Measurements from ENCODE around the gene TRAPPC3.

Gene TRAPPC3

GRCh38 chr1:36172017-36172747 is 22.9 kb upstream of the TRAPPC3 start:
- DNase-seq (ENCODE audit: low read depth): no peak
- H3K4me3 ChIP-seq (ENCODE audit: low read length): no peak overlapping the region
- TF ChIP-seq CTCF (conservative IDR thresholded peaks at IDR 0.05; ENCODE audit: low read length): no peak

GRCh38 chr1:36170643-36171412 is 21.5 kb upstream of the TRAPPC3 start:
- DNase-seq (ENCODE audit: low read depth): no peak
- TF ChIP-seq CTCF (conservative IDR thresholded peaks at IDR 0.05; ENCODE audit: low read length): no peak

GRCh38 chr1:36168514-36168913 is 19.2 kb upstream of the TRAPPC3 start:
- no peak for TF ChIP-seq CTCF (conservative IDR thresholded peaks at IDR 0.05; ENCODE audit: low read length)

More at GRCh38 chr1:36170643-36171412, 21.5 kb upstream of the TRAPPC3 start:
- H3K4me3 ChIP-seq (ENCODE audit: low read length): no peak overlapping the region

GRCh38 chr1:36166938-36167905 is 17.9 kb upstream of the TRAPPC3 start:
- DNase-seq (ENCODE audit: low read depth): peak; percentile 54
- no peak for TF ChIP-seq CTCF (conservative IDR thresholded peaks at IDR 0.05; ENCODE audit: low read length)

More at GRCh38 chr1:36168514-36168913, 19.2 kb upstream of the TRAPPC3 start:
- H3K4me3 ChIP-seq (ENCODE audit: low read length): no peak overlapping the region
- no peak for DNase-seq (ENCODE audit: low read depth)

GRCh38 chr1:36166136-36166535 is 16.9 kb upstream of the TRAPPC3 start:
- no peak for TF ChIP-seq CTCF (conservative IDR thresholded peaks at IDR 0.05; ENCODE audit: low read length)
- no peak for DNase-seq (ENCODE audit: low read depth)
- H3K4me3 ChIP-seq (ENCODE audit: low read length): no peak overlapping the region

More at GRCh38 chr1:36166938-36167905, 17.9 kb upstream of the TRAPPC3 start:
- no peak overlapping the region for H3K4me3 ChIP-seq (ENCODE audit: low read length)

GRCh38 chr1:36165145-36165544 is 15.9 kb upstream of the TRAPPC3 start:
- TF ChIP-seq CTCF (conservative IDR thresholded peaks at IDR 0.05; ENCODE audit: low read length): no peak
- DNase-seq (ENCODE audit: low read depth): no peak
- H3K4me3 ChIP-seq (ENCODE audit: low read length): no peak overlapping the region
